Superior temporal gyrus (tissue), 1 donor: Measurements from ENCODE around the gene IP6K3.

Source experiments
- DNase-seq: peaks from one replicate; pipeline ENCODE4 v3.0.0-alpha.2; 2016; ENCODE audit errors: extremely low spot score

IP6K3 gene

DNA sequence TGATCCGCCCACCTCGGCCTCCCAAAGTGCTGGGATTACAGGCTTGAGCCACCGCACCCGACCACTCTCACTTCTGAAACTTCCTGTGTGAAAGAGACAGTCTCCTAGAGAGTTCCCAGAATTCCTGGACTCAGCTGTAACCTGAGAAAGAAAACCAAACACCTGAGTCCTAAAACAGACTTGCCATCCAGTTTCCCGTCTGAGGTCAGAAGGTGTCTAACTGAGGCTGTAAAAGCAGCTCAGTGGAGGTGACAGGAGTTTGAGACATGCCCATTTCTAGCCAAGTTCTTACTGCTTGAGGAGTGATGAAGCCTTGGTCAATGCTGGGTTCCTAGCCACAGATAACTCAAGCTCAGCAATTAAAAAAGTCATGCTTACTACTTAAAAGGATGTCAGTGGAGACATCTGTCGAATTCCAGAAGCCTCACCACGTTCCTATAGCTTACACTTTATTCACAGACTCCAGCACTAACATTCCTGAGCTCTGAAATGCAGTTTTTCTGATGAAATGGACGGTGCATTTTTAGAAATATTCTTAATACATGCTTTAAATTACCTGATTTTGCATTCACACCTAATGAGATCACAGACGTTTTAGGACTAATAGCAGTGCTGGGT, 41.3 kb downstream of the IP6K3 start:
- no peak for DNase-seq

DNA sequence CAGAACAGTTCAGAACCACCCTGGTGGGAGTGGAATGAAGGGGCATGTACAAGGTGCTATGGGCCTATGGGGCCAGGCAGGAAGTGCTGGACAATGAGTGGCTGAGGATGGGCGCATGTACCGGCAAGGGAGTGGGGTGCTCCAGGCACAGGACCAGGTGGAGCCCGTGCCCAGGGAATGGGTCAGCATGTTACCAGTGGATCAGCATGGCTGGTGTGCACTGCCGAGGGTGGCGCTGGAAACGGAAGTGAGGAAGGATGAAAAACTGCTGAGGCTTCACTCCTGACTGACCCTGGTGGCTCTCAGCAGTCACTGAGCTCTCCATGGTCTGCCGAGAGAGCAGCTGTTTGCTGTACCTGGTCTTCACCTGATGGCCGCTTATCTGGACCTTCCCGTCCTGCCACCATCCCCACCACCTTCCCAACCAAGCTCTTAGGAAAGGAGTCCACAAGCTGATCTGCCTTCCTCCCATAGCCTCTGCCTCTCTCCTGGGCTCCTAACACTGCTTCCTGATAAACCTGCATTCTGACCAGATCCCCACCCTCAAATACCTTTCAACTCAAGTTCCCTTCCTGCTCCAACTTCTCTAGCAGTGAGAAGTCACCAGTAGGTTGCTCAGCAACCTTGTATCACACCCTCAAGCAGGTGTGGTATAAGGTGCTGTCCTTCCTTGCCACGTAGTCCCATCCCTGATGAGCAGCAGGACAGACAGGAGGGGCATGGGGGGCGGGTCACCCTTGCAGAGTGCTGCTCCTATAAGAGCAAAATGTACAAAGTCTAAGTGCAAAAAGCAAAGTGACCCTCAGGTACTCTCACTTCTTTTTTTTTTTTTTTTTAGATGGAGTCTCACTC, 42.3 kb downstream of the IP6K3 start:
- no peak for DNase-seq

DNA sequence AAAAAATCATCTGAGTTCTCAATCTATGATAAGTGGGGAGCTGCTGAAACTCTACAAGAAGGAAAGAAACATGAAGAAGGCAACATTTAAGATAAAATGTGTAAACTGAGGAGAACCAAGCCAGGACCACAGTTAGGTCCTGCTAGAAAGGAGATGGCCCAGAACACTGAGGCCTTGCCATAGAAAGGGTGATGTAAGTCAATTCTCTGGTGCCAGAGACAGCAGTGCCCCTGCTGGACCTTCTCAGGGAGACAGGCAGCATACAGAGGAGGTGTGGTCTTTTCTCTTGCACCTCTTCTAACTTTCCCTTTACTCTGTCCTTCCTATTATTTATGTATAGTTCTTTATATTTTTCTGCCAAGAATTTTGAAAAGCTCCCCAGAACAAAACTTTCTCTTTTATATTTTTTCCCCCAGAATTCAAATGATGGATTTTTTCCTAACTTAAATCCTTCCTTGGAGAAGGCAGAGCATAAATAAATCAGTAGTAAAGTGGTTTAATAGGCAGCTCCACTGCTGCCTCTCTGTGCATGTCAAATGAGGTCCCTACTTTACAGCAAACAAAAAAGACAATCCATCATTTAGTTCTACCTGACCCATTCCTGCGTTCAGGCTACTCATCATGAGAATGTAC, 44.2 kb downstream of the IP6K3 start:
- DNase-seq, result peak; percentile 36

- peak; percentile 64 for DNase-seq
These were observed 46.2 kb downstream of the IP6K3 start for GRCh38 chr6:33700391-33701050.

GRCh38 chr6:33699739-33700138, 47.0 kb downstream of the IP6K3 start:
- DNase-seq, result no peak

- no peak for DNase-seq
These were observed 47.6 kb downstream of the IP6K3 start for GRCh38 chr6:33699131-33699530.

GRCh38 chr6:33698494-33698893, 48.2 kb downstream of the IP6K3 start:
- DNase-seq, result no peak

GRCh38 chr6:33697845-33698244, 48.9 kb downstream of the IP6K3 start:
- no peak for DNase-seq

- DNase-seq, result no peak
These were observed 49.9 kb downstream of the IP6K3 start for GRCh38 chr6:33696548-33697518.

GRCh38 chr6:33696076-33696475, 50.6 kb downstream of the IP6K3 start:
- DNase-seq, result no peak

GRCh38 chr6:33695451-33695887, 51.2 kb downstream of the IP6K3 start:
- DNase-seq, result peak; percentile 44

DNA sequence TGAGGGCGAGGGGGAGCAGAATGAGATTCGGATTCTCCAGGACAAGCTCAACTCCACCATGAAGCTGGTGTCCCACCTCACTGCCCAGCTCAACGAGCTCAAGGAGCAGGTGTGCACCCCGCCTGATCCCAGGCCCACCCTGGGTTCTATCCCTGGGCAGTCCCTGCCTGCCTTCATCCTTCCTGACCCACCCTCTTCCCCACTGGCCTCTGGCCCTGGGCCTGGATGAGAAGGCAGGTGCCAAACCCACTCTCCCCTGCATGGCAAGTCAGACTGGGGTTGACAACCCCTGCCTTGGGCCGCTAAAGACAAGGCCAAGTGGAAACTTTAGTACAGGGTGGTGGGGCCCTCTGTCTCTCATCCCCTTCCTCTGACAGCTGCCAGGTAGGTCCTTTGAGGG, 51.7 kb downstream of the IP6K3 start:
- DNase-seq, result no peak

DNA sequence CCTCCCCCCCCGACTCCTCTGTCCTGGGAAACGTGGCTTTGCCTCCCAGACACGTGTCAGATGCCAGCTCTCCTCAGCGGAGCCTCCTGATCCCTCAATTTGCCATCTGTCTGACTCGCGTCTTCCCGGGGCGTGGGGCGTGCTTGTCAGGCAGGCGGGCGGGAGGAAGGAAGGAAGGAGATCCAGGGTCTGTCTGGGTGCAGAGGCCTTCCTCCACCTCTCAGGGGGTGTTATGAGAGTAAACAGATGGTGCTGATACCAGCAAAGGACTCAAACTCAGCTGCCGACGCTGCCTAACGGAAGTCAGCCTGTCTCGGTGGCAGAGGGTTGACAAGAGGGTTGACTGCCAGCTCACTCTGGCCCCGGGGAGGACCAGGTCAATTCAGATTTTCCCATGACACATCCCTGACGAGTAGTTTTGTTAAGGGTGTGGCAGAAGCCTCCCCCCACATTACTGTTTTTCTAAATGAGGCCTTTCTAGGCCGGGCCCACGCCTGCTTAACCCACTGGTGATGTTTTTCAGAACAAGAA, 52.2 kb downstream of the IP6K3 start:
- DNase-seq, result no peak

DNA sequence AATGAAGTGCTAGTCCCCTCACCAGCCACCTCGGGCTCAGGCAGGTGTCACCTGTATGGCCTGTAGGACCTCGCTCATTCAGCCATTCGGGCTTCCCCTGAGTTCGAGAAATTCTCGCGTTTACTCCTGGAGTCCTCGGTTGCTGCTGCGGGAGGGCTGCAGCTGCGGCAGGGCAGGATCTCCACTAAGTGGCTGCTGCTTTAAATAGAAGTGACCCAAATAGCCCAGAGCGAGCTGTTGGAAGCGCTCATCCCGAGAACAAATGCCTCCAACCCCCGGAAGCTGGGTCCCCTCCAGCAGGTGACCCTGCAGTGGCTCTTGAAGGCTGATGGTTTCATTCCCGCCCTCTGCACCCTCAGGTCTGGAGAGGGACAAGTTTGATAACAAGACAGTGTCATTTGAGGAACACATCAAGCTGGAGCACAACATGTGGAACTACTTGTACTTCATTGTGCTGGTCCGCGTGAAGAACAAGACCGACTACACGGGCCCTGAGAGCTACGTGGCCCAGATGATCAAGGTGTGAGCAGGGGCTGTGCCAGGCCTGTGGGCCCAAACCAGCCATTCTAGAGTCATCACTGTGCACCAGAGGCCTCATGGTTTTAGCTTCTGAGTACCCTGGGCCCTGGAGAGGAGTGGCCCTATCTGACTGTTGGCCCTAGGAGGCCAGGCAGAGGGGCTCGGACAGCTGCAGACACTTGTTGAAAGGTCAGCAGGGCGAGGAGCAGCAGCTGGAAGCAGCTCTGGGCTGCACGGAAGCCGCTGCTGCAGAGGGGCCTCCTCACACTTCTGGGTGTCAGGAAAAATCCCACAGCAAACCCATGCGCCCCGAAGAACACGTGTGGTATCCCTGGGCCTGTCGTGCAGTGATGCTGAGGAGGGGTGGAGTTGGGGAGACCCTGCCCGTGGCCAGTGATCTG, 53.3 kb downstream of the IP6K3 start:
- no peak for DNase-seq

GRCh38 chr6:33692760-33693158, 53.9 kb downstream of the IP6K3 start:
- DNase-seq, result no peak

- DNase-seq, result no peak
These were observed 54.5 kb downstream of the IP6K3 start for GRCh38 chr6:33692078-33692759.

DNA sequence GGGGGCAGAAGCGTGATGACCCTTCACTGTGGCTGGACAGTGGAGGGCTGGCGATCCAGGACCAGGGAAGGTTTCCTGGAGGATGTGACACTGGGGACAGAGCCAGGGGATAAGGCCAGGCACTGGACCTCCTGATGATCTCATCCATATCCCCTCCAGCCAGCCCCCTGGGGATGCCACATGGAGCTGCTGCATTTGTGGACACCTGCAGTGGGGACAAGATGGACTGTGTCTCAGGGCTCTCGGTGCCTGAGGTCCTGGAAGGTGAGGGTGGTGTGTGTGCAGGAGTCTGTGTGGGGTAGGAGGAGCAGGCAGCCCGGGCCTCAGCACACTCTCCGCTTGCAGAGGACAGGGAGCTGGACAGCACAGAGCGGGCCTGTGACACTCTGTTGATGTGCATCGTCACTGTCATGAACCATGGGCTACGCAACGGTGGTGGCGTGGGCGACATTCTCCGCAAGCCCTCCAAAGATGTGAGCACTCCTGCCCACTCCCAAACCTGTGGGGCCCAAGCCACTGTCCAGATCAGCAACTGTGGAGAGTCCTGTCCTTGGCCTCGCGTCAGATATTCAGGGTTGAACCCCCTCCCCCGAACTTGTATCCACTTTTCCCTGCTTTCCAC, 55.1 kb downstream of the IP6K3 start:
- DNase-seq, result no peak

GRCh38 chr6:33690766-33691165, 55.9 kb downstream of the IP6K3 start:
- DNase-seq, result no peak

GRCh38 chr6:33689879-33690278, 56.8 kb downstream of the IP6K3 start:
- DNase-seq, result no peak
